K562 treated with DMSO at 1 percent for 4 hours (cell line): ENCODE results near the gene NEK5. TPM values are rescaled to one million over a fixed set of nuclear protein-coding genes. Genes with fewer than 3 reads are reported as not detected.

Experiments used
- total RNA-seq: library from RNA; unstranded; fragments of 300-600 nt; gene quantifications from 2 replicates; pipeline ENCODE4 v1.2.3, GENCODE V29; 2022; ENCODE audit not compliant: insufficient read depth

The NEK5 gene
- total RNA-seq: 0.56 TPM in 1 of 2 replicates, not detected in the other

GRCh38 chr13:52128714-52129700 is at the start of gene NEK5:
Gene NEK5 (minus strand): TSS chr13:52129073. CDS start chr13:52127482, 1,591 bp downstream.

GRCh38 chr13:52159159-52159982 is 30.5 kb upstream of the NEK5 start, which contains the start of gene NEK3:
Gene NEK3 (minus strand): TSS chr13:52159597. CDS start chr13:52156191, 3,406 bp downstream.

GRCh38 chr13:52024481-52024880 is 104.4 kb downstream of the NEK5 start, which contains the start of gene UTP14C:
Gene UTP14C (plus strand): TSS chr13:52024691. CDS start chr13:52028805, 4,114 bp downstream.

GRCh38 chr13:52011632-52012511 is 117.0 kb downstream of the NEK5 start, which contains the start of gene ALG11:
Gene ALG11 (plus strand): TSS chr13:52012398. CDS start chr13:52012419, 21 bp downstream.

GRCh38 chr13:52010890-52011631 is 117.8 kb downstream of the NEK5 start, which contains the start of gene ATP7B:
Gene ATP7B (minus strand): TSS chr13:52011450. CDS start chr13:52011337, 113 bp downstream.

Other genes starting within 250 kb of the NEK5 start
- 7.8 and 8.9 TPM in 2 replicates for gene ATP7B, start 117.6 kb downstream of the NEK5 start, total RNA-seq
- gene ALG11, start 116.7 kb downstream of the NEK5 start, total RNA-seq: 4.4 and 7.4 TPM in 2 replicates
- 5.6 and 5.9 TPM in 2 replicates for gene UTP14C, start 104.4 kb downstream of the NEK5 start, total RNA-seq
- gene NEK3, start 30.5 kb upstream of the NEK5 start, total RNA-seq: 6.0 and 7.2 TPM in 2 replicates